ENCODE results near the gene DAB2IP. TPM values are rescaled to one million over a fixed set of nuclear protein-coding genes. Genes with fewer than 3 reads are reported as not detected.

DAB2IP gene
- total RNA-seq, 1 donor from 2014 or later, result 24.3 TPM

DNA sequence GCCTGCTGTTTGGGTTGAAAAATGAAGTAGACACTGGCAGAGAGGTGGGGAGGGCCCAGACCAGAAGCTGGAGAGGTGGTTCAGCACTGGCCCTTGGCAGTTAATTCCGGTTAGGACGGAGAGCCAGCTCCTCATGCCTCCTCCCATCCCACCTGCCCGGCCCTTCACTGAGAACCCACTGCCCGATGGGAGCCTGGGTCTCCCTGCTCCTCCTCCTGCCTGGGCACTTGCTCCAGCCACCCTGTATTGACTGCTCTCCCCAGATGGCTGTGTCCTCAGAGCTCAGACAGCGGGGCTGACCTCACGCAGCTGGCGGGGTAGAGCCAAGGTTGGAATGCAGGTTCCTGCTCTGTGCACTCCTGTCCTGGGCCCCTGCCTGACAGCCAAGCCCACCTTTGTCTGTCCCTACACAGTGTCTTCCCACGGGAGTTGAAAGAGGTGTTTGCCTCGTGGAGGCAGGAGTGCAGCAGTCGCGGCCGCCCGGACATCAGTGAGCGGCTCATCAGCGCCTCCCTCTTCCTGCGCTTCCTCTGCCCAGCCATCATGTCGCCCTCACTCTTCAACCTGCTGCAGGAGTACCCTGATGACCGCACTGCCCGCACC, 114.7 kb downstream of the DAB2IP start:
- Histone ChIP-seq H3K27me3 (no peaks in the 10 kb centered on the region), H3K36me3 (no peaks in the 10 kb centered on the region), H3K9ac (no peak overlapping the region), H3K27ac (no peak overlapping the region), H3K4me2 (no peak overlapping the region), H4K20me1 (ENCODE audit: low read depth) (peaks cover 22% of the 10 kb centered on the region), H3K79me2 (ENCODE audit: low read depth) (no peaks in the 10 kb centered on the region), H3F3A (ENCODE audit: low read depth) (no peaks in the 10 kb centered on the region), H3K4me1 (no peaks in the 10 kb centered on the region), H2AFZ (replicated peaks) (no peak overlapping the region), H3K9me3 (ENCODE audit: low read depth) (no peaks in the 10 kb centered on the region), H3K4me3 (no peak overlapping the region)
- DNase-seq (ENCODE audit: low spot score), result no peak
- no peaks in the 10 kb centered on the region for H3K4me1 Mint-ChIP-seq
- peaks cover 25% of the 10 kb centered on the region for H3K36me3 Mint-ChIP-seq
- no peak overlapping the region for H3K4me3 Mint-ChIP-seq
- no peaks in the 10 kb centered on the region for H3K9me3 Mint-ChIP-seq
- TF ChIP-seq, protein P1, sequence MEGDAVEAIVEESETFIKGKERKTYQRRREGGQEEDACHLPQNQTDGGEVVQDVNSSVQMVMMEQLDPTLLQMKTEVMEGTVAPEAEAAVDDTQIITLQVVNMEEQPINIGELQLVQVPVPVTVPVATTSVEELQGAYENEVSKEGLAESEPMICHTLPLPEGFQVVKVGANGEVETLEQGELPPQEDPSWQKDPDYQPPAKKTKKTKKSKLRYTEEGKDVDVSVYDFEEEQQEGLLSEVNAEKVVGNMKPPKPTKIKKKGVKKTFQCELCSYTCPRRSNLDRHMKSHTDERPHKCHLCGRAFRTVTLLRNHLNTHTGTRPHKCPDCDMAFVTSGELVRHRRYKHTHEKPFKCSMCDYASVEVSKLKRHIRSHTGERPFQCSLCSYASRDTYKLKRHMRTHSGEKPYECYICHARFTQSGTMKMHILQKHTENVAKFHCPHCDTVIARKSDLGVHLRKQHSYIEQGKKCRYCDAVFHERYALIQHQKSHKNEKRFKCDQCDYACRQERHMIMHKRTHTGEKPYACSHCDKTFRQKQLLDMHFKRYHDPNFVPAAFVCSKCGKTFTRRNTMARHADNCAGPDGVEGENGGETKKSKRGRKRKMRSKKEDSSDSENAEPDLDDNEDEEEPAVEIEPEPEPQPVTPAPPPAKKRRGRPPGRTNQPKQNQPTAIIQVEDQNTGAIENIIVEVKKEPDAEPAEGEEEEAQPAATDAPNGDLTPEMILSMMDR (IDR thresholded peaks at IDR 0.05), result no peak
- TF ChIP-seq EZH2phosphoT487 (IDR thresholded peaks at IDR 0.05) (no peak), EZH2 (IDR thresholded peaks at IDR 0.05) (no peak)
- H3K27ac Mint-ChIP-seq, result no peak overlapping the region
- peaks cover 9% of the 10 kb centered on the region for H3K27me3 Mint-ChIP-seq (ENCODE audit: insufficient read depth, low read depth)

DNA sequence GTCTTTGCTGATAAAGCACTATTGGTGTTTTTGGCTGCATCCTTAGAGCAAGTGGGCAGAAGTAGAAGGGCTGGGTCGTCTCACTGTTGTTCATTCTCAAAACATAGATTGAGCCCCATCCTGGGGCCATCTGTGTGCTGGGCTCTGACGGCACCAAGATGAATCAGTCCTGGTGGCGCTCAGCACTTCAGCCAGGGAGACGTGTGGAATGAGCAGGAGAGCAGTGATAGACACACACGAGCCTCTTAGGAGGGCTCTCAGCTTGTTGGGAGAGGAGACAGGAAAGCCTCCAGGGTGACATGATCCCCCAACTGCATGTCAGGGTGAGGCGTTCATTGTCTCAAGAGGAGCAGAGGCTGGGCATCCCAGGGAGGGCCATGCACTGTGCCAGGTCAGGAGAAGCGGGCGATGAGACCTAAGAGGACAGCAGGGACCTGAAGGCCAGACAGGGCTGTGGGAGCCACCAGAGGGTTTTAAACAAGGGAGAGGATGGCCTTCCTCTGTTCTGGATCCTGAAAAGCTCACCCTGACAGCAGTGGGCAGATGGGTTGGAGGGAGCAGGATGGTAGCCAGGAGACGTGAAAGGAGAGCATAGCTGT, 115.8 kb downstream of the DAB2IP start:
- Mint-ChIP-seq H3K27me3 (ENCODE audit: insufficient read depth, low read depth) (peaks cover 9% of the 10 kb centered on the region), H3K36me3 (peaks cover 25% of the 10 kb centered on the region), H3K27ac (no peak overlapping the region), H3K9me3 (no peaks in the 10 kb centered on the region), H3K4me3 (no peak overlapping the region), H3K4me1 (no peaks in the 10 kb centered on the region)
- no peak overlapping the region for H3K4me2 ChIP-seq
- peaks cover 14% of the 10 kb centered on the region for H4K20me1 ChIP-seq (ENCODE audit: low read depth)
- TF ChIP-seq EZH2phosphoT487 (IDR thresholded peaks at IDR 0.05), result no peak
- TF ChIP-seq, protein P1 (IDR thresholded peaks at IDR 0.05), result no peak
- no peak for TF ChIP-seq EZH2 (IDR thresholded peaks at IDR 0.05)
- no peaks in the 10 kb centered on the region for H3K36me3 ChIP-seq
- H3K27ac ChIP-seq, result no peak overlapping the region
- H3K4me1 ChIP-seq, result no peaks in the 10 kb centered on the region
- H3K9ac ChIP-seq, result no peak overlapping the region
- no peak overlapping the region for H2AFZ ChIP-seq (replicated peaks)
- H3F3A ChIP-seq (ENCODE audit: low read depth), result no peaks in the 10 kb centered on the region
- DNase-seq (ENCODE audit: low spot score), result no peak
- H3K27me3 ChIP-seq, result no peaks in the 10 kb centered on the region
- H3K79me2 ChIP-seq (ENCODE audit: low read depth), result no peaks in the 10 kb centered on the region
- no peaks in the 10 kb centered on the region for H3K9me3 ChIP-seq (ENCODE audit: low read depth)
- no peak overlapping the region for H3K4me3 ChIP-seq

DNA sequence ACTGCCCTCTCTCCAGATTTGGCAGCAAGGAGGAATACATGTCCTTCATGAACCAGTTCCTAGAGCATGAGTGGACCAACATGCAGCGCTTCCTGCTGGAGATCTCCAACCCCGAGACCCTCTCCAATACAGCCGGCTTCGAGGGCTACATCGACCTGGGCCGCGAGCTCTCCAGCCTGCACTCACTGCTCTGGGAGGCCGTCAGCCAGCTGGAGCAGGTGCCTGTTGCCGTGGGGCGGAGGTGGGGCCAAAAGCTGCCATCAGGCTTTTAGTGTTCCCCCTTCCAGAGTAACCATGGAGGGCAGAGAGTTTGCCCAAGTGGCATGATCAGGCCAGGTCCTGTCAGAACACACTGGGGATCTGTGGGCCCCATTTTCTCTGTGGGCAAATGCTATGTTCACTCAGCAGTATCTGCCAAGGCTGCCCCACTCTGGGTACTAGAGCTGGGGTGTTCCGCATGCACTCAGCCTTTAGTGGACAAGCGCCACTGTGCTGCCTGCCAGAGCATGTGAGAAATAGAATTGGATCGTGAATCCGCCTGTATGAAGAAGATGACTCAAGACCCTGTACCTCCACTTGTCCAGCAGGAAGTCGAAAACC, 117.1 kb downstream of the DAB2IP start:
- TF ChIP-seq EZH2phosphoT487 (IDR thresholded peaks at IDR 0.05) (no peak), EZH2 (IDR thresholded peaks at IDR 0.05) (no peak)
- TF ChIP-seq, protein P1 (IDR thresholded peaks at IDR 0.05), result no peak
- Histone ChIP-seq H3F3A (ENCODE audit: low read depth) (no peaks in the 10 kb centered on the region), H4K20me1 (ENCODE audit: low read depth) (peaks cover 5% of the 10 kb centered on the region), H3K9me3 (ENCODE audit: low read depth) (no peaks in the 10 kb centered on the region), H3K4me1 (no peaks in the 10 kb centered on the region), H3K4me2 (no peak overlapping the region), H3K4me3 (no peak overlapping the region), H3K9ac (no peak overlapping the region), H3K27ac (no peak overlapping the region), H3K36me3 (no peaks in the 10 kb centered on the region), H3K27me3 (no peaks in the 10 kb centered on the region), H2AFZ (replicated peaks) (no peak overlapping the region), H3K79me2 (ENCODE audit: low read depth) (no peaks in the 10 kb centered on the region)
- H3K4me3 Mint-ChIP-seq, result no peak overlapping the region
- H3K27ac Mint-ChIP-seq, result no peak overlapping the region
- no peak for DNase-seq (ENCODE audit: low spot score)
- H3K36me3 Mint-ChIP-seq, result peaks cover 25% of the 10 kb centered on the region
- H3K4me1 Mint-ChIP-seq, result no peaks in the 10 kb centered on the region
- peaks cover 9% of the 10 kb centered on the region for H3K27me3 Mint-ChIP-seq (ENCODE audit: insufficient read depth, low read depth)
- no peaks in the 10 kb centered on the region for H3K9me3 Mint-ChIP-seq

Measured in neural progenitor cell (in vitro differentiated cells).